LoVo (cell line): Measurements from ENCODE around the gene NECTIN1.

Experiments used
- DNase-seq: peaks from one replicate; pipeline ENCODE4 v3.0.0-alpha.2; 2016; ENCODE audit warnings: low spot score

Gene NECTIN1

DNA sequence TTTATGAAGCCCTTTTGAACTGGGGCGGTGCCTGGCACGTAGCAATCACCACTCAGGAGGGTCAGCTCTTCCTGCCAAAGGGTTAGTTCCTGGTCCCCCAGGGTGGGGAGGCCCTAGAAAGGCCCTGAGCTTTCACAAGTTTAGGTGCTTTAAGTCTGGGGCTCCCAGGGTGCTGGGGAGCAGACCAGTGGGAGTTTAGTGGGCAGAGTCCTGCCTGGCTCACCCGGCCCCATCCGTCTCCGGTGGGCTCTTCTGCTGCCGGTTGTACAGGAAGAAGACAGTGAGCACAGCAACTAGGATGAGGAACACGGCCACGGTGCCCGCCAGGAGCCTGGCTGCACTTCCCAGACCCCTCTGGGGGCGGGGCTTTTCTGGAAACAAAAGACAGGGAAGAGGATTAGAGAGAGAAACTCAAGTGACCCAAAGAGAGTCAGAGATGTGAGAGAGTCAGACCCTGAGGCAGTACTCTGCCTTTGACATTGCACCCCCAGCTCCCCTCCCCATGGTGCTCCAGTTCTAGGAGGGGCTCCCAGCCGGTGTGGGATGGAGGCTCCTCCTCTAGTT, 89.3 kb downstream of the NECTIN1 start:
- DNase-seq = no peak

DNA sequence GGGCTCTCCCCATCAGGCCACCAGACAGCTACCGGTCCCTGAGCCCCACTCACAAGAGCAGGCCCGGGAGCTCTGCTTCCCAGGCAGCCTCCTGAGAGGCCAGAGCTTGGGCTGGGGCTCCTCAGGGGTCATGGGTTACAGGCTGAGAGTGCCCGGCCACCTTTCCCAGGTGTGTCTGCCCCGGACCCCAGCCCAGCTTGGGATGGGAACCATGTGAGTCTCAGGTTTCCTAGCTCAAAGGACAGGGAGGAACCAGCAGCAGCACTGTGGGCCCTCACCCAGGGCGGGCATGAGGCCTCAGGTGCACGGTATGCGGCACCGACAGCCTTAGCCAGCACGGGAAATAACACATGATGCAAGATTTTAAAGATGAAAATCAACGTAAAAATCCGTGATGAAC, 90.1 kb downstream of the NECTIN1 start:
- no peak for DNase-seq

DNA sequence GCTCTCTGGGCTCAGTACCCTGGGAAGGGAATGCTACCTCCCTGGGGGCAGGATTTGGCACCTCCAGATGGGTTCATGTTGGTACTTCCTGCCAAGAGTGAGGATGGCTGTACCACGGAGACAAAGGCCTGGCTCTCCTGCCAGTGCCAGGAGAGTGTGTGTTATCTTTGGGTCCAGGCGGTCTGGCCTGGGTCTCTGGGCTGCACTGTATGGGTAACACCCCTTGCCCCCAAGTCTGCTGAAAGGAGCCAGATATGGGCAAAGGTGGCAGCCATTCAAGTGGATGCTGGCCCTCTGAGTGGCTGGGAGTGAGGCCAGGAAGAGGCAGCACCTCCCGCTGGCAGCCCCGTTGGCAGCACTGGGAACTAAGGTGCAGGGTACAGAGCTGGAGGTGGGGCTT, 91.5 kb downstream of the NECTIN1 start:
- no peak for DNase-seq

DNA sequence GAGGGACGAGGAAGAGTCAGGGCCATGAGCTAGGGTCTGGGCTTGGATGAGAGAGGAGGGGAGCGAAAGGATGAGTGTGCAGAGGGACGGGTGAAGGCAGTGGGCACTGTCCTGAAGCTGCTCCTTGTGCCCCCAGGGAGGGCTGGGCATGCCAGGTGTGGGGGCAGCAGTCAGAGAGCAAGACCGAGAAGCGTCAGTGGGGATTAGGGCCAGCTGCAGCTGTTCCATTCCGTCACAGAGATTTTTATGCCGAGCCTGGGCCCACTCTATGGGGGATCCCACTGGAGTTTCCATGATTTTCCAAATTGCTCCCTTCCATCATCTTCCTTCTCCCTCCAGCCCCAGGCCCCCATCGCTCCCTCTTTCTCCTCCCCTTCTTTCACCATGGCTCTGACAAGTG, 93.2 kb downstream of the NECTIN1 start:
- no peak for DNase-seq

DNA sequence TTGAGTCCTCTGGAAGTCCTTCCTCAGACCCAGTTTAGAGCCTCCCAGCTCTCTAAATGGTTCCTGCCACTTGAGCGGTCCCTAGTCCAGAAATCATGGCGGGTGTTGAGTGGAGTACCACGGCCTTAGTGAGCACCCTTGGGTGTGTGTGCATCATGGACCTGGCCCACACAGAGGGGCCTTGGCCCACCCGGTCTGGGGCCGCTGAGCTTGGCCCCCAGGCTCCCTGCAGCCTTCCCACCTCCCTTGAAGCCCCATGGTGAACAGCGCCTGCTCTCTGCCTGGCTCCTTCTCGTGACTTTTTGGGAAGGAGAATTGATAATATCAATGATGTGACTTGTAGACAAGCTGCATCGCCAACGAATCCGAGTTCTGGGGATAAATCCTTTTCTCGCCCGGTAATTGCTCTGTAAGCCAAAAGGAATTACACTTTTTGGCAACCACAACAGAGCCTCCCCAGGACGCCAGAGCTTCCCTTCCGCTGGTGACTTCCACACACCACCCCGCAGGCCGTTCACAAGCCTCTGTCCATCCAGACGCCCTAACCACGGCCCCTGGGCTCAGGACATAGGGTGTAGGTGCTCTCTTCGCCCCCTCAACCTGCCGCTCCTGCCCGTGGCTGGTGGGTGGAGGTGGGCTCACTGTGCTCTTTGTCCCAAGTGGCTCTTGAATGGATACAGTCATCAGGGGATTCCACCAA, 93.8 kb downstream of the NECTIN1 start:
- DNase-seq = no peak

DNA sequence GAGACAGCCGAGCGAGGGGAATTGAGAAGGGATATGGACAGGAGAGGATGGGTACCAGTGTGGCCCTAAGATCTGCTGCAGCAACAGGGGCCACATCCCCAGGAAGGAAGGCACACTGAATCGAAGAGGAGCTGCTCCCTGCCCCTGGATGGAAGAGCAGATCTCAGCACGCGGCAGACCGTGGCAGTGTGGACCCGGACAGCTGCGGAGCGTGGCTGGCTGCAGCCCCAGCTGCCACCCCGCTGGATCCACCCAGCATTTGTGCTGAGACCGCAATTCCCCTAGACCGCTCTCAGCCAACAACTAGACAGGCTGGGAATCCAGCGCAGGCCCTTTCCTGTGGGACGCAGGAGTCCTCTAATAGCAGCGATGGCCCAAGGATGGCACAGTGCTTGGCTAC, 94.7 kb downstream of the NECTIN1 start:
- DNase-seq = no peak

DNA sequence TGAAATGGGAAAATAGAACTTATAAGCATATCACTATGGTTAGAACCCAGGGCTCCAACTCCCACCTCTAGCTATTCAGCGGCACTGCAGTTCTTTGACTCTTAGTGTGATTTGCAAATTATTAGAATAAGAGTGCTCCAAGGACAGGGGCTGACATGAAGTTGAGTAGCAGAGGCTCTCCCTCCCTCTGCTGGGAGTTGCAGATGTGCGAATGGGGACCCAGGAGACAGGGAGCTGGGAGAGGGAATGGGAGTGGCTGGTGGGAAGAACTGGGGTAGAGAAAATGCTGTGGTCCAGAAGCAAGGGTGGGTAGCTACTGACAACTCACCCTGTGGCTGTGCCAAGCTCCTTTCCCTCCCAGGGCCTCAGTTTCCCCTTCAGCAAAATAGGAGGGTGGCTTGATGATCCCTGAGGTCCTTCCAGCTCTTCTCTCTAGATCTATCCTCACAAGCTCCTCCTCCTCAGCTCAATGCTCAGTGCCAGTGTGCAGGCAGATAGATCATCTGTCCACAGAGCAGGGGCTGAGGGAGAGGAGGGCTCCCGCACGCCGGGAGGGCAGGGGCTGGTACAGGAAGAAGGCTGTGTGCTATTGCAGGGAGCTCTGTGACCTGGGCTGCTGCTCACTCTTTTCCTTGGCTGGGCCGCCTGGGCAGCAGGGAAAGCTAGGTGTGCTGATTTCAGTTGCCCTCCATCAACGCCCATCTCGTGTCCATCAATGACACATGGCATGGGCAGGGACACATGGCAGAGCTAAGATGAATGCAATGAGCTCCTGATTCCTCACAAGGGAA, 99.0 kb downstream of the NECTIN1 start:
- no peak for DNase-seq

DNA sequence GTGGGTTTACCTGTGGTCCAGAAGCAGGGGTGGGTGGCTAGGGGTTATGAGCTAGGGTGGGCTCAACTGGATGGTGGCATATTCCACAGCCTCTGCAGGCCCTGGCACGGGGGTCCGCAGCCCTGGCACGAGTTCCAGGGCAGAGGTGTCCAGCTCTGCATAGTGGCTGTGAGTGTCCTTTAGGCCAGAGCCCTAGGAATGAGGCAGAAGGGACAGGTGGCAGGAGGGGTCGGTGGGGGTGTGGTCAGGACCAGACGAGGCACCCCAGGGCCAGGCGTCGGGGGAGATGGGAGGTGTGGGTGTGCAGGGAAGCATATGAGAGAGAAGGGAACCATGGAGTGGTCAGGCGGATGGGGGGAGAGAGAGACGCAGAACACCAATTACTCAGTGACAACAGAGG, 99.9 kb downstream of the NECTIN1 start:
- DNase-seq = no peak

DNA sequence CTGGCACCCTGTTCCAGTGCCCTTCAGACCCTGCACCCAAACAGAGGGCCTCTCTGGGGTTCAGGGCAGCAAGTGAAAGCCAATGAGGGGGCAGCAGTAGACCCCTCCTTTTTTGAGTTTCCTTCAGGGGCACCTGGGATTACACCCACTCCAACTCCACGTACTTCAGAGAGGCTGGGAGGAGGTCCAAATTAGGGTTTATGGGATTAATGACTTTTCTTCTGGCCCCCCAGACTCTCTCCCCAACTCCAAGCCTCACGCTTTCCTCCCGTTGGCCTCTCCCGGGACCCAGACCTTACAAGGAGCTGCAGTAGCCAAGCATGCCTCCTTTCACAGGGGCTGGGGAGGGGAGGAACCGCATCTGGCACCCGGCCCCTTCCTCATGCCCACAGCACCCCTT, 101.7 kb downstream of the NECTIN1 start:
- DNase-seq = no peak

DNA sequence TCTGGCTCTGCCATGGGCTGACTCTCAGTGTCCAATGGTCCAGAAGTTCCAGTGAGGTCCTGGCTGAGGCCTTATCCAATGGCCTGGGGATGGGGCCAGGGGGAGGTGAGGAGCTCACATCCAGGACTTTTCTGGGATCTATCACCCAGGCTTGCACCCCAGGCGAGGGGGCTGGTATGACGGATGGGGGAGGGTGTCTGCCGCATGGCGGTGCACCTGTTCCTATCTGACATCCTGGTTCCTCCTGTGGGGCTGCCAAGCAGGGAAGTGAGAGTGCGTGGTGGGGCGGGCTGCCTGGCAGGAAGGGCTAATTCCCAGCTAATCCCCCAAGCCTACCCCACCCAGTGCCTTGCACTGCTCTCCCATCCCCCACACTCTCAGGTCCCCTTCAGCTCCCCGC, 102.1 kb downstream of the NECTIN1 start:
- DNase-seq = no peak

DNA sequence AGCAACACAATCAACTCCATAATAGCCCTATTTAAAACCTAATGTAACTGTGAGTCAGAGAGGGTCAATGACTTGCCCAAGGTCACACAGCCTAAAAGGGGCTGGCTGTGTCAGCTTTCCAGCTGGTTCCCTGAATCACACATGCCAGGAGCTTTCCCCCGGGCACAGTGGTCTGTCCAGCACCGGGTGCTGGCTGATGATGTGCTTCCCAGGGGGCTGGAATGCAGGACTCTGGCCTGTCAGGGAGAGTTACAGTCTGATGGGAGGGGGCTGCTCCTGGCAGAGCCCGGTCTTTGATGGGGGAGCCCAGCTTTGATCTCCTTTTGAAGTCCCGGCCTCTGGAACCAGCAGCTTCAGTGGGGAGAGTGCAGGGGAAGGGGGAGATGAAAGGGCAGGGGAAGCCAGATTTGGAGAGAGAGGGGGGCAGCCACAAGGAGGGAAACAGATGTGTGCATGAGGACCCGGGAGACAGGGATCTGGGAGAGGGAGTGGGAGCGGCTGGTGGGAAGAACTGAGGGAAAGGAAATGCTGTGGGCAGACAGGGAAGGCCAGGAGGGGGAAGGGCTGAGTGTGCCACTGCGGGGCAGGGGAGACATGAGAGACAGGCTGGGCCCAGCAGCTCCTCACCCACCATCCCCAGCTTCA, 102.7 kb downstream of the NECTIN1 start:
- DNase-seq = no peak

DNA sequence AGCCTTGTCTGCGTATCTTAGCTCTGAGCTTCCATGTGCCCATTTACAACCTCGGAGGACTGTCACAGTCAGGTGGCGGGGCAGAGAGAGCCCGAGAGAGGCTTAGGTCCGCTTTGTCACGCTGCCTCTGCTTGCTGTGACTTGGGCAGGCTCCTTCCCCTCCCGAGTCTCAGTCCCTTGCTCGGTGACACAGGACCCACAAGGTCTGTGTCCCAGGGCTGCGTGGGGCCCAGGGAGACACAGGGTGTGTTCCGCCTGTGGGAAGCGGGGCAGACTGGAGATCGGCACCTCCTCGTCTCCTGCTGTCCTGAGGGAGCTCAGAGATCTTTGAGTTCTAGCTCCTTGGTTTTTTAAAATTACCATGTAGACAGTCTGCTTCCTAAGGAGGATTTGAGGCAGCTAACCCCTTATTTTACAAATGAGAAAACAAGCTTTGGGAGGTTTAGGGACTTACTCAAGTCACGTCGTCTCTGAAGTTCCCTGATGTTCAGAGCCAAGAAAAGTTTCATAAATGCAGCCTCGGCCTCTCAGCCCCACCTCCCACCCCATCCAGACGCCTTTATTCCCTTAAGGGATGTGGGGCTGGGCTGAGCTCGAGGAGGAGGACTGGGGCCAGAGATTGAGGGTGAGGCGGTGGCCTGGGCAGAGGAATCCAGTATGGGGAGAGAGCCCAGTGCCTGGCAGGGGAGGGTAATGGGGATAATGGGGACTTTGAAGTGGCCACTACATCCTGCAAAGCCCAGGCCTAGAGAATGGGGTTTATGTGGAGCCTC, 103.6 kb downstream of the NECTIN1 start:
- no peak for DNase-seq

DNA sequence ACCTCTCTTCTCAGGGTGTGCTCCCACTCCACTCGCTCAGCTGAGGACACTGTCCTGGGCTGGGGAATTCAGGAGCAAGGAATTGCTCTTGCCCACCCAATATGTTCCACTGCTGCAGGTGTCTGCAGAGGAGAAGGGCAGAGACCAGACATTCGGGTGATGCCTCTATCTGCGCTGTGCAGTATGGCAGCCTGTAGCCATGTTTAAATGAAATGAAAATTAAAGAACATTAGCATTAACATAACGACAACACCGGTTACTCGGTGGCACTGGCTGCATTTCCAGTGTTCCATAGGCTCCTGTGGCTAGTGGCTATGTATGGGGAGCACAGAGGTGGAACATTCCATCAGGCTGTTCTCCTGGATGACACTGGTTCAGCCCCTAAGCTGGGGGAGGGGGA, 104.4 kb downstream of the NECTIN1 start:
- no peak for DNase-seq

DNA sequence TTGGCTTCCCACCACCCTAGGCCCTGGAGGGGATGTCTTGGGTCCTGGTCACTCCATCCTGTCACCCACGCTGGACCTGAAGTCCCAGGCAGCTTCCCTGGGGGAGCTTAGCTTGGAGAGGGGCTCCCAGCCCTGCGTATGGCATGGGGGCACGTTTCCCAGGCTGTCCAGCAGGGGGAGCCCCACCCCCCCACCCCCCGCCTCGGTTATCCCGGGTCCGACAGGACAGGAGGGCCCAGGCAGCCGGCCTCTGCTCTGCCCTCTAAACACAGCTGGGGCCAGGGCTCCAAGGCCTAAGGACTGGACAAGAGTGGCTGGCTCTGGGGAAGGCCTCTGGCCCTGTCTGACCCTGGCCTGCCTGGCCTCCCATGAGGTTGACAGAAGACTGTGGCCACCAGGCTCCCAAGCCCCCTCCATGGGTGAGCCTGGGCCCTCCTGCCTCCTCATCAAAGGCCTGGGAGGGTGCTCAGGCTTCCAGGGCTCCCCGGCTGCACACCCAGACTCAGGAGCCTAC, 104.8 kb downstream of the NECTIN1 start:
- DNase-seq = no peak

DNA sequence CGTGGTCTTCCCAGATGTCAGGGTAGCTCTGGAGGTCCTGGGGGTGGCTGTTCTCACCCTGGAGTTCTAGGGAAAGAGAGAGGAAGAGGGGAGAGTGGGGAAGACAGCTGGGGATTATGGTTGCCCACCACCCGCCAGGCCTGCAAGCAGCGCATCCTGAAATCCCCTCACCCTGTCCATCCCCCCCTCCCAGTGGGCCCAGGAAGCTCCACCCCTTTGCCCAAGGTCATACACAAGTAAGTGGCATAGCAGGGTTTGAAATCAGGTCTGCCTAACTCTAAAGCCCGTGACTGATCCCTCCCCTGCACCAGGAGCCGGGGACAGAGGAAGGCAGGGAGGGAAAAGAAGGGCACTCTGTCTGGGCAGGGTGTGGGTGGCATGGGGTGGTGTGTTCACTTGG, 105.3 kb downstream of the NECTIN1 start:
- DNase-seq = no peak

DNA sequence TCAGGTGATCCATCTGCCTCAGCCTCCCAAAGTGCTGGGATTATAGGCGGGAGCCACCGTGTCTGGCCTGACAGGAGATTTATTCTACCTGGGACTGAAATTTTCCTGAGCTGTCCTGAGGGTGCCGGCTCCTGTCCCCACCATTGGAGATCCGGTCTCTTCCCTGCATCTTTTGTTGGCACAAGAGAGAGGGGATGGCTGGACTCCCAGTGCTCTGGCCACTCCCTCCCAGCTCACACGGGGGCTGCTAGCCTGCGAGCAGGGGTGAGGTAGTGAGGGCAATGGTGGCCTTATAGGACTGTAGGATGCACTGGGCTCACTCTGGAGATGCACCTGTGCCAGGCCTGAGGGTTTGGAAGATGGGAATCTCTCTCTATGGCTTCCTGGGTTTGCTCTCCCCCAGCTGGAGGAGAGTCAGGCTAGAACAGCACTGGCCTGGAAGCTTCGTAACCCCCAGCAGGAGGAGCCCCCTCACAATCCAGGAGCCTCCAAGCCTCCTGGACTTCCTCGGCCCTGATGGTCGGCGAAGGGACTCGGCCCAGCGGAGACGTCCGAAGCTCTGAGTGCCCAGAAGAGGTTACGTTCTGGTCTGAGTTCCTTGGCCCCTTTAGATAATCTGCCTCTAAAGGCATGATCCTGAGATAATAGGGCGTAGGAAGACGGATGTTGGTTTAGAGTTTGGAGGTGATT, 106.4 kb downstream of the NECTIN1 start:
- DNase-seq = no peak

DNA sequence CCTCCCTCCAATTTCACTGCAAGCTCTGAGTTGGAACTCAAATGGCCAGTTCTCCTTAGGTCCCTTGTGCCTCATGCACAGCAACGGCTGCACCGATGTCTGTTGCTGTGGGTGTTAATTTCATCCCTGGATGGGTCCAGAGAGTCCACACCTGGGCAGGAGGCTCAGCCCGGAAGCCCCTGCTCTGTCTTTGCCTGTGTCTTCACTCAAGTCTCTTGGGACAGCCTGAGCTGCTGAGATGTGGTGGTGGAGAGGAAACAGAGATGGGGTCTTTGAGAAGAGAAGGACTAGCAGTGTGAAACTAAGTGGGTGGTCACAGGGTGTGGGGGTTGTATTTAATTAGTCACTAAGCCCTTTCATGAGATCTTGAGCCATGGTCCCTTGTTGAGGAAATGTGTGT, 109.3 kb downstream of the NECTIN1 start:
- no peak for DNase-seq

DNA sequence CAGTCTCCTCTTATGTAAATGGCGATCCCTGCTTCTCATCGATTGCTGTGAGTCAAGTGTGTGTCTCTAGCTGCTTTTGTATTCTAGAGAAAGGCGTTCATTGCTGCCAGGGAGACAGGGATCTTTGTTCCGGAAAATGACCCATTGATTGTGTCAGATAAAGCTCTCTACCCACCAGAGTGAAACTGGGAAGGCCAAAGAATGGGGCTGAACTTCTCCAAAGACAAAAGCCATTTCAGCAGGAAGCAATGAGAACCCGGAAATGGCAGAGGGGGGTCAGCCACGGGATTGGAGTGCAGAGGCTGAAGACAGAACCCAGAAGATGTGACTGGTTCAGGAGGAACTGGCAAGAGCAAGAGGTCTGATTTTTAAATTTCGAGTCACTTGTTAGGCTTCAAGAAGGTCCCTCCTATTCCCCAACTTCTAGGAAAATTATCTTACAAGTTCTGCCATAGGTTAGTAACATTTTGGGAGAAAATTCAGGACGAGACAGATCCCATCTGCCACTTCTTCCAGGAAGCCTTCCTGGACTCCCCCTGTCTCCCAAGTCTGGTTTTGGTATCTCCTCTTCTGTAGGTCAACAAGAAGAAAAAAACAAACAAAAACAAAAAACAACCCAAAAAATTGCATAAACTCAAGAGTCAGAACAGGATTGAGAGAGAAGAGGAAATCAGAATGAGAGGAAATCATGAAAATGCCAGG, 110.6 kb downstream of the NECTIN1 start:
- no peak for DNase-seq

DNA sequence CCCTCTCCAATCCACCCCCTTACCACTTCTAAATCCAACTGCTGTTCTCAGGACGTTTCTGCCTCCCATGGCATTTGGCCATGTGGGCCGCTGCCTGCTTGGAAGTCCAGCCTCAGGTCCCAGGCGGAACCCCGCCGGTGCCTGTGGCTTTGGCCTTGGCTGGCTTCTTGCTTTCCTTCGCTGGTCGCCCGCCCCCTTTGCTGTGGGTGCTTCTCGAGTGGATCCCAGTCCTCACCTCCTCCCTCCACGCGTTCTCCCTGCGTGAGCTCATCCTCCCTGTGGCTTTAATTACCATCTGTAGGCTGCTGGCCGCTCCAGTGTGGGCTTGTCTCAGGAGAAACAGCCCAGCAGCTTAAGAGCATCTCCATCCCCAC, 111.7 kb downstream of the NECTIN1 start:
- DNase-seq = no peak

DNA sequence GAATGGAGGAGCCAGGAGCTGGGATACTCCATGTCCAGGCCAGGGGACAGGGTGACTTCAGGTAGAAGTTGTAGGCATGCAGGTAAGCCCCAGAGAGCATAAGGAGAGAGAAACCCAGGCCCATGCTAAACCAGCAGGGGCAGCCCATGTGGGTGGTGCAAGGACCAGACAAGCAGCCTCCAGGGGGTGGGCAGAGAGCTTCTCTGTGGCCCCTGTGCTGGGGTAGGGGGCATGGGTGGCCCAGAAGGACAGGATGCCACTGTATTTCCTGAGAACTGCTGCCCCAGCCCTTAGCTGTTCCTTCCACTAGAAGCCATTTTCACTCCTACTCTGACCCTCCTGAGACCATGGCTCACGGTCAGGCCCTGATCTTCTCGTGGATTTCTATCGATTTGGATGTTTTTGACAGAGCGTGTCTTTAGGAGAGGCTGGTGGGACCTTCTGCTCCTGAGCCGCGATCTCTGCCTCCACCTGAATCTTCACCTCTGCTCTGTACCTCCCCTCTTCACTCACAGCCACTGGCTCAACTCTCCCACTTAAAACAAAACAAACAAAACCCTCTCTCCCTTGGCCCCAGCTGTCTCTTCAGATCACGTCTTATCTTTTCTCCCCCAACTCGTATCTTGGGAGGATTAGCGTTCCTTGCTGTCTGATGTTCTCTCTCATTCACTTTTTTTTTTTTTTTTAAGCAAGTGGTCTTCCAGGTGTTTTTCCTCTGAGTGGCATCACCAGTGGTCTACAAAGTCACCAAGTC, 112.2 kb downstream of the NECTIN1 start:
- no peak for DNase-seq
